GM18870 (cell line): ENCODE data around the gene PARD3B.

ENCODE experiments used
- ATAC-seq: cut with Tn5 transposase; IDR thresholded peaks from one replicate; pipeline ENCODE4 v1.9.1; 2021; ENCODE audit warnings: moderate library complexity; ENCODE audit not compliant: unreplicated experiment

The PARD3B gene

GRCh38 chr2:204933735-204934374, 388.6 kb downstream of the PARD3B start:
- ATAC-seq: no peak

GRCh38 chr2:204944927-204945326, 399.7 kb downstream of the PARD3B start:
- no peak for ATAC-seq

GRCh38 chr2:204945376-204945775, 400.1 kb downstream of the PARD3B start:
- no peak for ATAC-seq

- ATAC-seq: no peak
Measured at GRCh38 chr2:204946892-204947291, 401.6 kb downstream of the PARD3B start.

- ATAC-seq: no peak
Measured at GRCh38 chr2:204947405-204947804, 402.1 kb downstream of the PARD3B start.

- ATAC-seq: no peak
Measured at GRCh38 chr2:204948024-204948763, 402.9 kb downstream of the PARD3B start.

GRCh38 chr2:204948822-204949221, 403.5 kb downstream of the PARD3B start:
- ATAC-seq: no peak

GRCh38 chr2:204950695-204951346, 405.5 kb downstream of the PARD3B start:
- no peak for ATAC-seq

GRCh38 chr2:204958371-204958770, 413.1 kb downstream of the PARD3B start:
- no peak for ATAC-seq

GRCh38 chr2:204964414-204964813, 419.1 kb downstream of the PARD3B start:
- no peak for ATAC-seq

- ATAC-seq: no peak
Measured at GRCh38 chr2:204966245-204966644, 421.0 kb downstream of the PARD3B start.

GRCh38 chr2:204967199-204967960, 422.1 kb downstream of the PARD3B start:
- no peak for ATAC-seq

GRCh38 chr2:204971206-204971907, 426.1 kb downstream of the PARD3B start:
- ATAC-seq: no peak

- no peak for ATAC-seq
Measured at GRCh38 chr2:204972161-204972560, 426.9 kb downstream of the PARD3B start.

- no peak for ATAC-seq
Measured at GRCh38 chr2:204972606-204973336, 427.5 kb downstream of the PARD3B start.

GRCh38 chr2:204973616-204974015, 428.3 kb downstream of the PARD3B start:
- ATAC-seq: no peak

- ATAC-seq: no peak
Measured at GRCh38 chr2:204974487-204974886, 429.2 kb downstream of the PARD3B start.

GRCh38 chr2:204977914-204978313, 432.6 kb downstream of the PARD3B start:
- ATAC-seq: no peak

- no peak for ATAC-seq
Measured at GRCh38 chr2:204982303-204982702, 437.0 kb downstream of the PARD3B start.

- no peak for ATAC-seq
Measured at GRCh38 chr2:204984518-204984917, 439.2 kb downstream of the PARD3B start.
